Endothelial cell of umbilical vein (primary cell): ENCODE data around the gene HECW1. TPM values are rescaled to one million over a fixed set of nuclear protein-coding genes. Genes with fewer than 3 reads are reported as not detected.

ENCODE experiments used
- BruUV-seq: library from RNA; stranded (reverse); fragments of 400-500 nt; replicated peaks from 2 replicates; lab custom pipeline; 2021; lab: Mats Ljungman, UMichigan
- CTCF ChIA-PET: fragments of 300-600, 350-600 bp; sonication (Branson Sonifier 250); formaldehyde crosslinking; loops from one replicate; lab custom pipeline; 2021; ENCODE audit warnings: antibody characterized with exemption, inconsistent platforms; lab: Charles Lee
- POLR2A ChIA-PET: fragments of 300-600, 350-600 bp; sonication (Branson Sonifier 250); formaldehyde crosslinking; loops from one replicate; lab custom pipeline; 2021; ENCODE audit warnings: antibody characterized with exemption, inconsistent platforms; lab: Charles Lee
- DNase-seq: peaks from one replicate; pipeline ENCODE4 v3.0.0-alpha.2; 2011; ENCODE audit warnings: low read depth, low spot score
- FAIRE-seq: peaks from 2 replicates; lab custom pipeline; 2011; peaks lifted over from hg19 to GRCh38; lab: Jason Lieb, UNC
- H2AFZ ChIP-seq: 2 replicates; pipeline ENCODE4 v1.6.0; 2012; ENCODE audit warnings: low read depth, low read length, control low read depth, inconsistent platforms
- H3K27ac ChIP-seq: 2 replicates; pipeline ENCODE4 v1.5.1; 2011; ENCODE audit warnings: low read depth, mild to moderate bottlenecking, control low read depth, low read length, moderate library complexity; ENCODE audit not compliant: insufficient read depth
- H3K27me3 ChIP-seq, 2 experiments: 2 replicates each; pipeline versions ENCODE4 v1.6.0 to v1.6.1; 2011; ENCODE audit warnings: low read length in 2 of 2, mixed read lengths in 1 of 2; ENCODE audit not compliant: control insufficient read depth in 2 of 2, insufficient read depth in 2 of 2
- H3K36me3 ChIP-seq, 2 experiments: 2 replicates in 1 of 2; 3 replicates in 1 of 2; pipeline ENCODE4 v1.5.1; 2011; ENCODE audit warnings: low read length in 2 of 2, mild to moderate bottlenecking in 1 of 2, moderate library complexity in 1 of 2; ENCODE audit not compliant: control insufficient read depth in 2 of 2, insufficient read depth in 2 of 2; ENCODE audit errors: extremely low read depth in 1 of 2
- H3K4me1 ChIP-seq: 3 replicates; pipeline ENCODE4 v1.5.1; 2011; ENCODE audit warnings: mild to moderate bottlenecking, low read length; ENCODE audit not compliant: control insufficient read depth, insufficient read depth; ENCODE audit errors: extremely low read depth
- H3K4me2 ChIP-seq: 2 replicates; pipeline ENCODE4 v1.6.1; 2011; ENCODE audit warnings: low read length, control low read depth, mixed read lengths; ENCODE audit not compliant: insufficient read depth
- H3K4me3 ChIP-seq, 3 experiments: fragments of 200-600 bp in 1 of 3; sonication (generic), shearing (Covaris generic) in 1 of 3; replicated peaks in 1 of 3; 2 replicates each; pipeline ENCODE4 v1.5.1; 2011 to 2016; ENCODE audit warnings: control low read depth in 3 of 3, low read length in 3 of 3, mild to moderate bottlenecking in 2 of 3, inconsistent platforms in 1 of 3, low read depth in 1 of 3, moderate library complexity in 1 of 3; ENCODE audit not compliant: insufficient read depth in 1 of 3
- H3K79me2 ChIP-seq: 2 replicates; pipeline ENCODE4 v1.6.0; 2012; ENCODE audit warnings: low read length, inconsistent platforms; ENCODE audit not compliant: control insufficient read depth, insufficient read depth
- H3K9ac ChIP-seq: replicated peaks from 2 replicates; pipeline ENCODE3; 2011; ENCODE audit warnings: low read length, control low read depth; ENCODE audit not compliant: insufficient read depth; ENCODE audit errors: extremely low read depth
- H3K9me1 ChIP-seq: replicated peaks from 3 replicates; pipeline ENCODE4 v1.6.0; 2011; ENCODE audit warnings: mild to moderate bottlenecking, low read length; ENCODE audit not compliant: control insufficient read depth, insufficient read depth; ENCODE audit errors: extremely low read depth
- H3K9me3 ChIP-seq: replicated peaks from 2 replicates; pipeline ENCODE4 v1.5.1; 2012; ENCODE audit warnings: low read length, inconsistent platforms; ENCODE audit not compliant: control insufficient read depth, insufficient read depth
- H4K20me1 ChIP-seq: replicated peaks from 2 replicates; pipeline ENCODE3; 2011; ENCODE audit warnings: mild to moderate bottlenecking, low read length; ENCODE audit not compliant: control insufficient read depth, insufficient read depth; ENCODE audit errors: extremely low read depth
- CTCF ChIP-seq, 2 donors: IDR thresholded peaks; 1 replicate in 1 of 2; 2 replicates in 1 of 2; pipeline ENCODE4 v1.5.1; 2011; ENCODE audit warnings: low read length in 2 of 2, mild to moderate bottlenecking in 2 of 2, moderate library complexity in 2 of 2, control low read depth in 1 of 2, inconsistent platforms in 1 of 2, low read depth in 1 of 2; ENCODE audit not compliant: insufficient read depth in 1 of 2; ENCODE audit errors: extremely low read depth in 1 of 2
- EZH2 ChIP-seq: IDR thresholded peaks from 2 replicates; pipeline ENCODE4 v1.6.1; 2012; ENCODE audit warnings: borderline replicate concordance, low read depth, mild to moderate bottlenecking, moderate library complexity, low read length, inconsistent platforms; ENCODE audit not compliant: severe bottlenecking
- FOS ChIP-seq: IDR thresholded peaks from 2 replicates; pipeline ENCODE4 v1.6.1; 2011; ENCODE audit warnings: mild to moderate bottlenecking, low read length, moderate library complexity, borderline replicate concordance; ENCODE audit not compliant: insufficient read depth
- GATA2 ChIP-seq: IDR thresholded peaks from 2 replicates; pipeline ENCODE4 v1.7.0; 2011; ENCODE audit warnings: low read depth, mild to moderate bottlenecking, moderate library complexity, mixed read lengths, low read length; ENCODE audit not compliant: insufficient read length, insufficient read depth
- JUN ChIP-seq: IDR thresholded peaks from 2 replicates; pipeline ENCODE4 v1.6.1; 2011; ENCODE audit warnings: borderline replicate concordance, low read depth; ENCODE audit not compliant: insufficient read length, insufficient read depth
- MAX ChIP-seq: IDR thresholded peaks from 2 replicates; pipeline ENCODE4 v1.6.1; 2011; ENCODE audit not compliant: insufficient read depth, insufficient read length
- POLR2A ChIP-seq: IDR thresholded peaks from 2 replicates; pipeline ENCODE4 v1.6.1; 2012; ENCODE audit warnings: low read depth, mild to moderate bottlenecking, control low read depth, low read length
- POLR2AphosphoS5 ChIP-seq: IDR thresholded peaks from 2 replicates; pipeline ENCODE4 v1.6.1; 2012; ENCODE audit warnings: low read depth, mild to moderate bottlenecking, control low read depth, low read length, moderate library complexity; ENCODE audit not compliant: insufficient read depth
- dilution Hi-C: fragments of 300-500 bp; cut with MboI; formaldehyde crosslinking; loops from one replicate; pipeline ENCODE4 v1.15.0; 2019; ENCODE audit warnings: low sequenced_read_pairs; ENCODE audit not compliant: extremely low pct_ligation_motif_present
- intact Hi-C: fragments of 100-400 bp; cut with micrococcal nuclease; formaldehyde crosslinking; loops from one replicate; pipeline ENCODE4 v1.10.0; 2022
- microRNA-seq: library from miRNA; unstranded; fragments of <30 nt; microRNA quantifications from one replicate; pipeline ENCODE4 v1.2.0, GENCODE V29; 2021; ENCODE audit warnings: borderline number of aligned reads, borderline replicate concordance
- polyA plus RNA-seq, 4 experiments: library from polyadenylated mRNA; depleted of rRNA in 3 of 4; stranded (reverse) in 3 of 4; unstranded in 1 of 4; fragments of >200 nt; gene quantifications; 2 replicates each; pipeline versions ENCODE4 v1.2.1 to v1.2.3, GENCODE V29; 2011 to 2012; ENCODE audit warnings: missing spikeins in 1 of 4
- small RNA-seq: library from RNA; depleted of rRNA; stranded (forward); fragments of <200 nt; gene quantifications from one replicate; pipeline ENCODE3, GENCODE V24; 2012; ENCODE audit warnings: low replicate concordance, low read depth; ENCODE audit not compliant: insufficient read depth, insufficient read length
- total RNA-seq: library from RNA; stranded (reverse); gene quantifications from 2 replicates; pipeline ENCODE4 v1.2.3, GENCODE V29; 2021

HECW1 gene
- total and polyA plus RNA-seq, 2 donors (not counting 3 experiments of a cell fraction or from before 2014, with no cell fraction given) = not detected

GRCh38 chr7:43612599-43613589 is 500.4 kb downstream of the HECW1 start:
- Histone ChIP-seq H2AFZ (no peak overlapping the region), H3K36me3 (peaks cover 12 to 13% of the 10 kb centered on the region in 2 experiments), H4K20me1 (no peaks in the 10 kb centered on the region), H3K27me3 (no peaks in the 10 kb centered on the region), H3K27ac (no peak overlapping the region), H3K9me1 (no peaks in the 10 kb centered on the region), H3K9ac (no peak overlapping the region), H3K4me2 (no peak overlapping the region), H3K9me3 (no peaks in the 10 kb centered on the region), H3K4me3 (no peak overlapping the region), H3K79me2 (peaks cover 82% of the 10 kb centered on the region), H3K4me1 (peaks cover 12% of the 10 kb centered on the region)
- DNase-seq (no peak), FAIRE-seq (no peak)
- intact Hi-C loops (no loop called here), dilution Hi-C loops (no loop called here)
- ChIA-PET POLR2A (no interaction called here), CTCF (interaction anchor here (2.8 to 3.5 kb wide), 2 partner anchors 31 to 87 kb away, joined by 14 to 20 read pairs; partner anchors contain the start of gene STK17A)
- TF ChIP-seq POLR2A = no peak
- TF ChIP-seq JUN = no peak
- no peak for TF ChIP-seq EZH2
- no peak for TF ChIP-seq CTCF (IDR thresholded peaks at IDR 0.05; ENCODE audit: extremely low read depth in 1 of 2, insufficient read depth in 1 of 2, low read depth in 1 of 2, low read length in 2 of 2)
- TF ChIP-seq FOS = no peak
- no peak for TF ChIP-seq POLR2AphosphoS5
- TF ChIP-seq MAX = no peak
- no peak for TF ChIP-seq GATA2
- no TSS peak for BruUV-seq

Small RNA genes within 50 kb of the gene (microRNA-seq; reads per million reads assigned to microRNA genes)
- not detected for gene MIR3943

Small RNA genes within 50 kb of the gene (small RNA-seq; reads per million reads assigned to genes)
- gene MIR3943 = not detected
- gene RF00019 = not detected
- not detected for gene RNU6-575P
- not detected for gene RNU7-35P

Other genes with a start within 250 kb of the HECW1 start
- 4.2 and 4.5 TPM in 2 replicates for gene C7orf25, start 200.6 kb upstream of the HECW1 start, total RNA-seq
- 1.4 TPM in 2 replicates for gene C7orf25, start 200.6 kb upstream of the HECW1 start, polyA plus RNA-seq
- 110 and 118 TPM in 2 replicates for gene PSMA2, start 180.5 kb upstream of the HECW1 start, total RNA-seq
- gene PSMA2, start 180.5 kb upstream of the HECW1 start, polyA plus RNA-seq = 73.3 and 107 TPM in 2 replicates
- gene MRPL32, start 180.3 kb upstream of the HECW1 start, total RNA-seq = 56.6 and 62.2 TPM in 2 replicates
- 28.3 and 39.9 TPM in 2 replicates for gene MRPL32, start 180.3 kb upstream of the HECW1 start, polyA plus RNA-seq